Measurements from ENCODE around the gene NOL11. TPM values are rescaled to one million over a fixed set of nuclear protein-coding genes. Genes with fewer than 3 reads are reported as not detected.

Gene NOL11
- total and polyA plus RNA-seq, 2 donors (not counting 3 experiments of a cell fraction or from before 2014, with no cell fraction given), result 17.7 to 52.6 TPM

DNA sequence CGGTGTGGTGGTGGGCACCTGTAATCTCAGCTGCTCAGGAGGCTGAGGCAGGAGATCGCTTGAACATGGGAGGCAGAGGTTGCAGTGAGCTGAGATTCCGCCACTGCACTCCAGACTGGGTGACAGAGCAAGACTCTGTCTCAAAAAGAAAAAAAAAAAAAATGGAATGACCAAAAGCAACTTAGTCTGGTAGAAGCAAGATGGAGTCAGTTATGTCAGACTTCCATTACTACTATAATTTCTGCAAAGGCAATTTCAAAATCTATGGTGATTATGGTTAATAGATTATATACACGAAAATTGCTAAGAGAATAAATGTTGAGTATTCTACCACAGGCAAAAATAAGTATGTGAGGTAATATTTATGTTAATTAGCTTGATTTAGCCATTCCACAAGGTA lies 32.3 kb downstream of the NOL11 start:
- Histone ChIP-seq H3K79me2 (ENCODE audit: control insufficient read depth, insufficient read depth, low read length) (no peaks in the 10 kb centered on the region), H3K27ac (ENCODE audit: insufficient read depth, low read depth, low read length) (no peak overlapping the region), H3K9ac (replicated peaks; ENCODE audit: extremely low read depth, insufficient read depth, low read length) (no peak overlapping the region), H2AFZ (ENCODE audit: low read depth, low read length) (no peak overlapping the region), H3K4me1 (ENCODE audit: control insufficient read depth, extremely low read depth, insufficient read depth, low read length) (peaks cover 4% of the 10 kb centered on the region), H3K9me1 (replicated peaks; ENCODE audit: control insufficient read depth, extremely low read depth, insufficient read depth, low read length) (peaks cover 4% of the 10 kb centered on the region), H3K27me3 (ENCODE audit: control insufficient read depth in 2 of 2, insufficient read depth in 2 of 2, low read length in 2 of 2) (no peaks in the 10 kb centered on the region), H3K36me3 (ENCODE audit: control insufficient read depth in 2 of 2, extremely low read depth in 1 of 2, insufficient read depth in 2 of 2, low read length in 2 of 2) (peaks cover 8 to 11% of the 10 kb centered on the region in 2 experiments), H3K4me3 (replicated peaks in 1 of 3; ENCODE audit: insufficient read depth in 1 of 3, low read depth in 1 of 3, low read length in 3 of 3) (no peak overlapping the region), H3K9me3 (replicated peaks; ENCODE audit: control insufficient read depth, insufficient read depth, low read length) (no peaks in the 10 kb centered on the region), H4K20me1 (replicated peaks; ENCODE audit: control insufficient read depth, extremely low read depth, insufficient read depth, low read length) (no peaks in the 10 kb centered on the region), H3K4me2 (ENCODE audit: insufficient read depth, low read length) (no peak overlapping the region)
- CTCF ChIA-PET, result interaction anchor here (1.0 kb wide), 1 partner anchor 11 kb away, joined by 3 read pairs; no protein-coding TSS in a partner anchor
- POLR2A ChIA-PET, result no interaction called here
- BruUV-seq (replicated peaks), result no TSS peak
- intact Hi-C loops (cut with micrococcal nuclease), result no loop called here
- no peak for FAIRE-seq
- DNase-seq (ENCODE audit: low read depth, low spot score), result no peak
- dilution Hi-C loops (cut with MboI; ENCODE audit: extremely low pct_ligation_motif_present, low sequenced_read_pairs), result no loop called here
- TF ChIP-seq MAX (IDR thresholded peaks at IDR 0.05; ENCODE audit: insufficient read depth, insufficient read length) (no peak), GATA2 (IDR thresholded peaks at IDR 0.05; ENCODE audit: insufficient read depth, insufficient read length, low read depth, low read length) (no peak), FOS (IDR thresholded peaks at IDR 0.05; ENCODE audit: borderline replicate concordance, insufficient read depth, low read length) (no peak), EZH2 (IDR thresholded peaks at IDR 0.05; ENCODE audit: borderline replicate concordance, low read depth, low read length, severe bottlenecking) (no peak), POLR2A (IDR thresholded peaks at IDR 0.05; ENCODE audit: low read depth, low read length) (no peak), MYC (IDR thresholded peaks at IDR 0.05; ENCODE audit: low read depth, low read length) (no peak), POLR2AphosphoS5 (IDR thresholded peaks at IDR 0.05; ENCODE audit: insufficient read depth, low read depth, low read length) (no peak), JUN (IDR thresholded peaks at IDR 0.05; ENCODE audit: borderline replicate concordance, insufficient read depth, insufficient read length, low read depth) (no peak), CTCF (IDR thresholded peaks at IDR 0.05; ENCODE audit: extremely low read depth in 1 of 2, insufficient read depth in 1 of 2, low read depth in 1 of 2, low read length in 2 of 2) (no peak)
